VCaP (cell line): Measurements from ENCODE around the gene SNAP25.

Experiments used
- H3K27ac ChIP-seq: fragments of 450-650 bp; 2 replicates; pipeline ENCODE4 v1.5.1; 2017
- TF ChIP-seq, protein P1 (sequence below): fragments of 450-650 bp; conservative IDR thresholded peaks from 2 replicates; pipeline ENCODE4 v1.5.1; 2017; ENCODE audit warnings: mild to moderate bottlenecking, moderate library complexity

Gene SNAP25

DNA sequence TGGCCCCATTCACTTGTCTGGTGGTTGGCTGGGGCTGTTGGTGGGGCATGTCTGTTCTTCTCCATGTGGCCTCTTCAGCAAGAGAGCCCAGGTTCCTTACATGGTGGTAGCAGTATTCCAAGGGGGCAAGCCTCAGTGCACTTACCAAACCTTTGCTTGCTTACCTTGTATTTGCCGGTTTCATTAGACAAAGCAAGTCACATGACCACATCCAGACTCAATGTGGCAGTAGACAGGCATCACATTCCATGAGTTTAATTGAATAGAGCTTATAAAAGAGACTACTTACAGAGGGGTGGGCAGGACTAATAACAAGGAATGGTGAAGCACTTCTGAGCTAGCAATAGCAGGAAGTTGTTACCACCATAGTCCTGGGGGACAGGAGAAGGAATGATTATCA, 78.6 kb downstream of the SNAP25 start:
- TF ChIP-seq, protein P1, sequence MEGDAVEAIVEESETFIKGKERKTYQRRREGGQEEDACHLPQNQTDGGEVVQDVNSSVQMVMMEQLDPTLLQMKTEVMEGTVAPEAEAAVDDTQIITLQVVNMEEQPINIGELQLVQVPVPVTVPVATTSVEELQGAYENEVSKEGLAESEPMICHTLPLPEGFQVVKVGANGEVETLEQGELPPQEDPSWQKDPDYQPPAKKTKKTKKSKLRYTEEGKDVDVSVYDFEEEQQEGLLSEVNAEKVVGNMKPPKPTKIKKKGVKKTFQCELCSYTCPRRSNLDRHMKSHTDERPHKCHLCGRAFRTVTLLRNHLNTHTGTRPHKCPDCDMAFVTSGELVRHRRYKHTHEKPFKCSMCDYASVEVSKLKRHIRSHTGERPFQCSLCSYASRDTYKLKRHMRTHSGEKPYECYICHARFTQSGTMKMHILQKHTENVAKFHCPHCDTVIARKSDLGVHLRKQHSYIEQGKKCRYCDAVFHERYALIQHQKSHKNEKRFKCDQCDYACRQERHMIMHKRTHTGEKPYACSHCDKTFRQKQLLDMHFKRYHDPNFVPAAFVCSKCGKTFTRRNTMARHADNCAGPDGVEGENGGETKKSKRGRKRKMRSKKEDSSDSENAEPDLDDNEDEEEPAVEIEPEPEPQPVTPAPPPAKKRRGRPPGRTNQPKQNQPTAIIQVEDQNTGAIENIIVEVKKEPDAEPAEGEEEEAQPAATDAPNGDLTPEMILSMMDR: no peak
- no peak overlapping the region for H3K27ac ChIP-seq

DNA sequence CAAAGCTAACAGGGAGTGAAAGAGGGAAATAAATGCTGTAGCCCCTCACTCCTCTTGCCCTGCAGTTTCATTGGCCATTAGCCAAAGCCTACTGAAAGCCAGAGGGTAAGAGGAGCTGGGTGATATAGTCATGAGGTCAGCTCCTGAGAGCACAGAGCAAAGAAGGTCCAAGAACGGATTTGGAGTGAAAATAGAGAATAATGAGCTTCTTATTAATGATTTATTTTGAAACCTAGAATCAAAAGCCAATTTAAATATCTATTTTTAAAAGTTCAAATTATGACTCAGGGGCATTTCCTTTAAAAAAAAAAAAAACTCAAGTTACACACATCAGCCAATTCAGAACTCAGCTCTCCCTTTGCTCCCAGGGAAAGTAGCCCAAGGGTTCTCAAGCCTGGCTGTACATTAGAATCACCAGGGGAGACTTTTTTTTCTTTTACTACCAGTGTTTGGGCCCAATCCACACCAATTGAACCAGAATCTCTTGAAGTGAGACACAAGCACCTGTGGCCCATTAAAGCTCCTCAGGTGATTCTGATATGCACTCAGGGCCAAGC, 79.1 kb downstream of the SNAP25 start:
- H3K27ac ChIP-seq: no peak overlapping the region
- TF ChIP-seq, protein P1: no peak

DNA sequence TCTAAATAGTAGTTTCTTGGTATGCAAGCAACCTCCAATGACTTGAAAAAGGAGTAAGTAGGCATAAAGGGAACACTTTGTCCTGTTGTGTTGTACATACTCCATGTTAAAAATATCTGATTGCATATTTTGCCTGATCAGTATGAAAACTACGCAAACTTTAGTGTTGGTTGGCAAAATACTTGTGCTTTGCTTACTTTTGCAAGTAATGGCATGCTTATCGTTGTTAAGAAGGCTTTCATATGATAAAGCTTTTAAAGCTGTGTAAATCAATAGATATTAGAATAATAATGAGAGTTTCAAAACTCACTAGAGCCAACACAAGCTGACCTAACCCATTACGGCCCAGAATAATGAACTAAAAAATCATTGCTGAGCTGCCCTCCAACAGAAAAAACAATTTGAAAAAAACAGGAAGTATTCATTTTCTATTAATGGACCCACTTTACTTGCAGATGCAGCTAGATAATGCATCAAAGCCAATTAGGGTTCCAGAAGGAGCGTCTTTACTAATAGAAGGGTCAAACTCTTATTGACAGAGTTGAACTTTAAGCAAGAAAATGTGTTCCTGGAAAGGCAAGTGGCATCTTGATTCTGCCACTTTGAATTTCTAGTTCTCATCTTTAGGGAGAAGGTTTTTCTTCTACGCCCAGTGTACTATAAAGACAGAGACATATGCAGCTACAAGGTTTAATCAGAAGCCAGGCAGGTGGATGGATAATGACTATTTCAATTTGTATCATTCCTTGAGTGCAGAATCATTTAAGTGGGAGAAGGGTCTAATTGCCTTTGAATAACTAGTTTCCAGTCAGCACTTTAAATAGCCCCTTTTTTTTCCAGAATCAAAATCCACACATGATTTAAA, 82.2 kb downstream of the SNAP25 start:
- no peak overlapping the region for H3K27ac ChIP-seq
- TF ChIP-seq, protein P1: no peak

DNA sequence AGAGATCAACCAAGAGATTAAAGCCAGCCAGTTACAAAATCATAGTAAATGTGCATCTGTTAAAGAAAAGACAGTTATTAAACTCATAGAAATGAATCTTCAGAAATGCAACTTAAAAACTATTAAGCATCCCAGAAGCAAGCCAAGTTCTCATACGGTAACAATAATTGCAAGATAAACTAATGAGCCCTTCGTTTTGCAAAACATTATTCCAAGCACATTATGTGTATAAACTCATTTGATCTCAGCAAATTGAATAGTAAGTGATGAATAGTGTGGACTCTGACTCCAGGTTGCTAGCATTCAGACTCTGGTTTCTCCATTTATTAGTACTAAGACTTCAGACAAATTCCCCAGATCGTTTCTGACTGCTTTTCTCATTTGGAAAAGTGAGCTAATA, 85.2 kb downstream of the SNAP25 start:
- no peak overlapping the region for H3K27ac ChIP-seq
- TF ChIP-seq, protein P1: no peak

DNA sequence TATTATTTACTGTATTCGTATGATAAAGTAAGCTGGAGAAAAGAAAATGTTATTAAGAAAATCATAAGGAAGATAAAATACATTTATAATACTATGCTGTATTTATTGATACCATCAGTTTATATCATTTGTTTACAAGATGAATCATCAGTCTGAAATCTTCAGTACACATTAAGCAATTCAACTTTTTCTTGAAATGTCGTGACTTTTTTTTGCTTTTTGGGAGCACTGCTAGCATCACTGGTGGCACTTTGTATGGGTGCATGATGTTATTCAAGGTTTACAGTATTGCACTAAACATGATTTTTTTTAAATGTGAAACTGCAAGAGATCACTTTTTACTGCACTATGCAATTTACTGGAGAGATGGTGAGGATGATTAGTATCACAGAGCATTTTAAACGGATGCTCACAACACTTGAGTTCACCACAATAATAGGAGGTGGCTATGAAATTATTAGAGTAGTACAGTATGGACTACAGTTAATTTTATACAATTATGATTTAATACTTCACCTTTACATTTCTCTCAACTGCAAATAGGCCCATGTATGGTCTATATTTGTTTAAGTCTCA, 85.9 kb downstream of the SNAP25 start:
- TF ChIP-seq, protein P1: no peak
- H3K27ac ChIP-seq: no peak overlapping the region

DNA sequence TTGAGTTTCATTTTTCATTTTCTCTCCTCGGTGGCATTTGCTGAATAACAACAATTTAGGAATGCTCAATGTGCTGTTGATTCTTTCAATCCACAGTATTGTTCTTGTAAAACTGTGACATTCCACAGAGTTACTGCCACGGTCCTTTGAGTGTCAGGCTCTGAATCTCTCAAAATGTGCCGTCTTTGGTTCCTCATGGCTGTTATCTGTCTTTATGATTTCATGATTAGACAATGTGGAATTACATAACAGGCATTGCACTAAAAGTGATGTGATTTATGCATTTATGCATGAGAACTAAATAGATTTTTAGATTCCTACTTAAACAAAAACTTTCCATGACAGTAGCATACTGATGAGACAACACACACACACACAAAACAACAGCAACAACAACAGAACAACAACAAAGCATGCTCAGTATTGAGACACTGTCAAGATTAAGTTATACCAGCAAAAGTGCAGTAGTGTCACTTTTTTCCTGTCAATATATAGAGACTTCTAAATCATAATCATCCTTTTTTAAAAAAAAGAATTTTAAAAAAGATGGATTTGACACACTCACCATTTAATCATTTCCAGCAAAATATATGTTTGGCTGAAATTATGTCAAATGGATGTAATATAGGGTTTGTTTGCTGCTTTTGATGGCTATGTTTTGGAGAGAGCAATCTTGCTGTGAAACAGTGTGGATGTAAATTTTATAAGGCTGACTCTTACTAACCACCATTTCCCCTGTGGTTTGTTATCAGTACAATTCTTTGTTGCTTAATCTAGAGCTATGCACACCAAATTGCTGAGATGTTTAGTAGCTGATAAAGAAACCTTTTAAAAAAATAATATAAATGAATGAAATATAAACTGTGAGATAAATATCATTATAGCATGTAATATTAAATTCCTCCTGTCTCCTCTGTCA, 88.1 kb downstream of the SNAP25 start:
- TF ChIP-seq, protein P1: no peak
- H3K27ac ChIP-seq: no peak overlapping the region

DNA sequence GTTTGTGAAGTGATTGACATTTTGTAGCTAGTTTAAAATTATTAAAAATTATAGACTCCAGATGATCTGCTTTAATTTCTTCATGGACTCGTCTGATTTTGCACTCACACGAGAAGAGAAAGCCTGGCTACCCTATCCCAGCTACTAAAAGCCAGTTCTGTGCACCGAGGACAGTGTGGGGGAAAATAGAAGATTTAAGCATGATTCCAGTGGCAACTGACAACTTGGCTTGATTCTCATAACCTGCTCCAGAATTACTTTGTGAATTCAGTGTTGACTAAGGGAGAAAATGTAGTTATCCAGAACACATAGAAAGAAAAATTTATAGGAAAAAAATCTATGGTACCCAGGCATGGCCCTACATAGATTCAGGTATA, 88.7 kb downstream of the SNAP25 start:
- H3K27ac ChIP-seq: no peak overlapping the region
- TF ChIP-seq, protein P1: no peak
